ENCODE data around the gene MRPS15.

Gene MRPS15

GRCh38 chr1:36471830-36472641 lies 7.9 kb upstream of the MRPS15 start:
- no peaks in the 10 kb centered on the region for H3K9me3 ChIP-seq (ENCODE audit: control extremely low read depth in 1 of 5, control insufficient read depth in 4 of 5, insufficient read depth in 2 of 5, low read depth in 1 of 5, low read length in 4 of 5)
- H3K4me1 ChIP-seq (ENCODE audit: control extremely low read depth in 1 of 4, control insufficient read depth in 4 of 4, insufficient read depth in 4 of 4, low read length in 3 of 4) = no peaks in the 10 kb centered on the region
- no peak for DNase-seq
- no peak overlapping the region for H3K27ac ChIP-seq (ENCODE audit: insufficient read depth in 1 of 2, low read depth in 1 of 2, low read length in 2 of 2, poor library complexity in 1 of 2, severe bottlenecking in 2 of 2)
- no peaks in the 10 kb centered on the region for H3K27me3 ChIP-seq (replicated peaks in 2 of 5; ENCODE audit: control insufficient read depth in 4 of 5, insufficient read depth in 5 of 5, low read length in 4 of 5)
- H3K36me3 ChIP-seq (ENCODE audit: control insufficient read depth in 4 of 4, insufficient read depth in 4 of 4, low read length in 3 of 4) = peaks cover 7 to 69% (median 45%) of the 10 kb centered on the region in 4 experiments
- ChIA-PET CTCF (no interaction called here), POLR2A (no interaction called here)
- no peak overlapping the region for H3K4me3 ChIP-seq (ENCODE audit: control insufficient read depth in 1 of 7, extremely low read depth in 1 of 7, insufficient read depth in 4 of 7, low read depth in 2 of 7, low read length in 6 of 7)
- 93% methylated on average over 18 of the region's 22 CpGs for WGBS (ENCODE audit: insufficient coverage)

GRCh38 chr1:36469163-36469562 lies 5.0 kb upstream of the MRPS15 start:
- no peak for DNase-seq
- Histone ChIP-seq H3K4me3 (ENCODE audit: control insufficient read depth in 1 of 7, extremely low read depth in 1 of 7, insufficient read depth in 4 of 7, low read depth in 2 of 7, low read length in 6 of 7) (no peak overlapping the region), H3K27me3 (replicated peaks in 2 of 5; ENCODE audit: control insufficient read depth in 4 of 5, insufficient read depth in 5 of 5, low read length in 4 of 5) (no peaks in the 10 kb centered on the region), H3K36me3 (ENCODE audit: control insufficient read depth in 4 of 4, insufficient read depth in 4 of 4, low read length in 3 of 4) (peaks cover 0 to 60% (median 40%) of the 10 kb centered on the region in 4 experiments), H3K4me1 (ENCODE audit: control extremely low read depth in 1 of 4, control insufficient read depth in 4 of 4, insufficient read depth in 4 of 4, low read length in 3 of 4) (peaks cover 4 to 16% (median 6%) of the 10 kb centered on the region in 4 experiments), H3K27ac (ENCODE audit: insufficient read depth in 1 of 2, low read depth in 1 of 2, low read length in 2 of 2, poor library complexity in 1 of 2, severe bottlenecking in 2 of 2) (no peak overlapping the region), H3K9me3 (ENCODE audit: control extremely low read depth in 1 of 5, control insufficient read depth in 4 of 5, insufficient read depth in 2 of 5, low read depth in 1 of 5, low read length in 4 of 5) (no peaks in the 10 kb centered on the region)
- 100% methylated on average over 1 of the region's 2 CpGs for WGBS (ENCODE audit: insufficient coverage)
- POLR2A ChIA-PET = no interaction called here
- CTCF ChIA-PET = interaction anchor here (1.3 kb wide), 1 partner anchor 126 kb away, joined by 3 read pairs; no protein-coding TSS in a partner anchor

- 88% methylated on average over 4 of the region's 10 CpGs for WGBS (ENCODE audit: insufficient coverage)
- Histone ChIP-seq H3K4me1 (ENCODE audit: control extremely low read depth in 1 of 4, control insufficient read depth in 4 of 4, insufficient read depth in 4 of 4, low read length in 3 of 4) (peaks cover 9 to 22% (median 16%) of the 10 kb centered on the region in 4 experiments), H3K36me3 (ENCODE audit: control insufficient read depth in 4 of 4, insufficient read depth in 4 of 4, low read length in 3 of 4) (peaks cover 0 to 49% (median 32%) of the 10 kb centered on the region in 4 experiments), H3K4me3 (ENCODE audit: control insufficient read depth in 1 of 7, extremely low read depth in 1 of 7, insufficient read depth in 4 of 7, low read depth in 2 of 7, low read length in 6 of 7) (no peak overlapping the region), H3K27me3 (replicated peaks in 2 of 5; ENCODE audit: control insufficient read depth in 4 of 5, insufficient read depth in 5 of 5, low read length in 4 of 5) (no peaks in the 10 kb centered on the region), H3K27ac (ENCODE audit: insufficient read depth in 1 of 2, low read depth in 1 of 2, low read length in 2 of 2, poor library complexity in 1 of 2, severe bottlenecking in 2 of 2) (no peak overlapping the region), H3K9me3 (ENCODE audit: control extremely low read depth in 1 of 5, control insufficient read depth in 4 of 5, insufficient read depth in 2 of 5, low read depth in 1 of 5, low read length in 4 of 5) (no peaks in the 10 kb centered on the region)
- ChIA-PET CTCF (interaction anchor here (1.2 kb wide), 1 partner anchor 21 kb away, joined by 6 read pairs; no protein-coding TSS in a partner anchor), POLR2A (interaction anchor here (0.6 kb wide), 1 partner anchor 675 kb away, joined by 4 read pairs; no protein-coding TSS in a partner anchor)
- no peak for DNase-seq
These were observed 3.7 kb upstream of the MRPS15 start for GRCh38 chr1:36467700-36468455.

GRCh38 chr1:36467027-36467410 lies 2.8 kb upstream of the MRPS15 start:
- Histone ChIP-seq H3K27ac (ENCODE audit: insufficient read depth in 1 of 2, low read depth in 1 of 2, low read length in 2 of 2, poor library complexity in 1 of 2, severe bottlenecking in 2 of 2) (no peak overlapping the region), H3K9me3 (ENCODE audit: control extremely low read depth in 1 of 5, control insufficient read depth in 4 of 5, insufficient read depth in 2 of 5, low read depth in 1 of 5, low read length in 4 of 5) (no peaks in the 10 kb centered on the region), H3K4me1 (ENCODE audit: control extremely low read depth in 1 of 4, control insufficient read depth in 4 of 4, insufficient read depth in 4 of 4, low read length in 3 of 4) (peaks cover 9 to 29% (median 16%) of the 10 kb centered on the region in 4 experiments), H3K27me3 (replicated peaks in 2 of 5; ENCODE audit: control insufficient read depth in 4 of 5, insufficient read depth in 5 of 5, low read length in 4 of 5) (no peaks in the 10 kb centered on the region), H3K4me3 (ENCODE audit: control insufficient read depth in 1 of 7, extremely low read depth in 1 of 7, insufficient read depth in 4 of 7, low read depth in 2 of 7, low read length in 6 of 7) (no peak overlapping the region), H3K36me3 (ENCODE audit: control insufficient read depth in 4 of 4, insufficient read depth in 4 of 4, low read length in 3 of 4) (peaks cover 0 to 45% (median 35%) of the 10 kb centered on the region in 4 experiments)
- DNase-seq = no peak
- WGBS (ENCODE audit: insufficient coverage) = 96% methylated on average over 3 of the region's 4 CpGs
- ChIA-PET CTCF (interaction anchor here (1.2 kb wide), 1 partner anchor 20 kb away, joined by 6 read pairs; no protein-coding TSS in a partner anchor), POLR2A (interaction anchor here (0.6 kb wide), 1 partner anchor 674 kb away, joined by 4 read pairs; no protein-coding TSS in a partner anchor)

- Histone ChIP-seq H3K27me3 (replicated peaks in 2 of 5; ENCODE audit: control insufficient read depth in 4 of 5, insufficient read depth in 5 of 5, low read length in 4 of 5) (no peaks in the 10 kb centered on the region), H3K36me3 (ENCODE audit: control insufficient read depth in 4 of 4, insufficient read depth in 4 of 4, low read length in 3 of 4) (peaks cover 0 to 49% (median 33%) of the 10 kb centered on the region in 4 experiments), H3K9me3 (ENCODE audit: control extremely low read depth in 1 of 5, control insufficient read depth in 4 of 5, insufficient read depth in 2 of 5, low read depth in 1 of 5, low read length in 4 of 5) (no peaks in the 10 kb centered on the region), H3K4me1 (ENCODE audit: control extremely low read depth in 1 of 4, control insufficient read depth in 4 of 4, insufficient read depth in 4 of 4, low read length in 3 of 4) (peaks cover 9 to 29% (median 16%) of the 10 kb centered on the region in 4 experiments), H3K27ac (ENCODE audit: insufficient read depth in 1 of 2, low read depth in 1 of 2, low read length in 2 of 2, poor library complexity in 1 of 2, severe bottlenecking in 2 of 2) (no peak overlapping the region), H3K4me3 (ENCODE audit: control insufficient read depth in 1 of 7, extremely low read depth in 1 of 7, insufficient read depth in 4 of 7, low read depth in 2 of 7, low read length in 6 of 7) (no peak overlapping the region)
- ChIA-PET POLR2A (no interaction called here), CTCF (interaction anchor here (1.2 kb wide), 1 partner anchor 19 kb away, joined by 6 read pairs; no protein-coding TSS in a partner anchor)
- DNase-seq = no peak
- 98% methylated on average over 12 of the region's 12 CpGs for WGBS (ENCODE audit: insufficient coverage)
These were observed 2.3 kb upstream of the MRPS15 start for GRCh38 chr1:36466370-36467026.

GRCh38 chr1:36465731-36466369 lies 1.7 kb upstream of the MRPS15 start:
- Histone ChIP-seq H3K27me3 (replicated peaks in 2 of 5; ENCODE audit: control insufficient read depth in 4 of 5, insufficient read depth in 5 of 5, low read length in 4 of 5) (no peaks in the 10 kb centered on the region), H3K27ac (ENCODE audit: insufficient read depth in 1 of 2, low read depth in 1 of 2, low read length in 2 of 2, poor library complexity in 1 of 2, severe bottlenecking in 2 of 2) (no peak overlapping the region), H3K36me3 (ENCODE audit: control insufficient read depth in 4 of 4, insufficient read depth in 4 of 4, low read length in 3 of 4) (peaks cover 1 to 52% (median 35%) of the 10 kb centered on the region in 4 experiments), H3K4me1 (ENCODE audit: control extremely low read depth in 1 of 4, control insufficient read depth in 4 of 4, insufficient read depth in 4 of 4, low read length in 3 of 4) (peaks cover 9 to 29% (median 16%) of the 10 kb centered on the region in 4 experiments), H3K4me3 (ENCODE audit: control insufficient read depth in 1 of 7, extremely low read depth in 1 of 7, insufficient read depth in 4 of 7, low read depth in 2 of 7, low read length in 6 of 7) (no peak overlapping the region), H3K9me3 (ENCODE audit: control extremely low read depth in 1 of 5, control insufficient read depth in 4 of 5, insufficient read depth in 2 of 5, low read depth in 1 of 5, low read length in 4 of 5) (no peaks in the 10 kb centered on the region)
- POLR2A ChIA-PET = no interaction called here
- WGBS (ENCODE audit: insufficient coverage) = 100% methylated on average over 2 of the region's 4 CpGs
- DNase-seq = no peak
- CTCF ChIA-PET = no interaction called here
